Loucy (cell line): ENCODE measurements around the gene FAM9C.
"Not testable (repeated sequence)": the region's sequence is repeated elsewhere in the genome, so short reads cannot be mapped to it uniquely, and the experiment has no call there.

Source experiments
- H2AFZ ChIP-seq: fragments of 200-600 bp; sonication (generic); 2 replicates; pipeline ENCODE4 v1.6.0; 2016; ENCODE audit warnings: antibody characterized with exemption, mild to moderate bottlenecking, low read length, moderate library complexity
- H3F3A ChIP-seq: fragments of 200-600 bp; 2 replicates; pipeline ENCODE4 v1.6.0; 2016; ENCODE audit warnings: antibody characterized with exemption, low read depth, mild to moderate bottlenecking
- H3K27me3 ChIP-seq: fragments of 200-600 bp; sonication (generic); 2 replicates; pipeline ENCODE4 v1.6.1; 2014; ENCODE audit warnings: low read length, mild to moderate bottlenecking; ENCODE audit not compliant: insufficient read depth, poor library complexity, severe bottlenecking
- H3K36me3 ChIP-seq: fragments of 200-600 bp; sonication (generic); 2 replicates; pipeline ENCODE4 v1.6.1; 2016; ENCODE audit warnings: low read length; ENCODE audit not compliant: insufficient read depth
- H3K4me1 ChIP-seq: fragments of 200-600 bp; sonication (generic); 2 replicates; pipeline ENCODE4 v1.5.1; 2014; ENCODE audit warnings: low read length, mild to moderate bottlenecking; ENCODE audit not compliant: insufficient read depth, poor library complexity, severe bottlenecking
- H3K4me2 ChIP-seq: fragments of 200-600 bp; sonication (generic); 2 replicates; pipeline ENCODE4 v1.6.0; 2014; ENCODE audit warnings: antibody characterized with exemption, low read length, low read depth, mild to moderate bottlenecking; ENCODE audit not compliant: poor library complexity, severe bottlenecking
- H3K4me3 ChIP-seq: fragments of 200-600 bp; sonication (generic); 2 replicates; pipeline ENCODE4 v1.5.1; 2014; ENCODE audit warnings: low read length, mild to moderate bottlenecking, mixed read lengths; ENCODE audit not compliant: poor library complexity, severe bottlenecking
- H3K79me2 ChIP-seq: fragments of 200-600 bp; sonication (generic); 2 replicates; pipeline ENCODE4 v1.6.1; 2014; ENCODE audit warnings: low read length; ENCODE audit not compliant: insufficient read depth
- H3K9ac ChIP-seq: fragments of 200-600 bp; sonication (generic); 2 replicates; pipeline ENCODE4 v1.6.0; 2014; ENCODE audit warnings: mild to moderate bottlenecking, low read depth, low read length, moderate library complexity; ENCODE audit not compliant: poor library complexity, severe bottlenecking
- H3K9me2 ChIP-seq: fragments of 200-600 bp; sonication (generic); replicated peaks from 2 replicates; pipeline ENCODE4 v1.6.1; 2016; ENCODE audit warnings: low read depth, low read length, mixed read lengths
- H3K9me3 ChIP-seq: fragments of 200-600 bp; sonication (generic); 2 replicates; pipeline ENCODE4 v1.6.1; 2014; ENCODE audit warnings: mild to moderate bottlenecking, antibody characterized with exemption, low read length, low read depth; ENCODE audit not compliant: insufficient read depth
- H4K20me1 ChIP-seq: fragments of 200-600 bp; sonication (generic); 2 replicates; pipeline ENCODE4 v1.6.0; 2014; ENCODE audit warnings: antibody characterized with exemption, low read length, mild to moderate bottlenecking; ENCODE audit not compliant: insufficient read depth, poor library complexity, severe bottlenecking
- CTCF ChIP-seq: fragments of 200-600 bp; sonication (generic); conservative IDR thresholded peaks from 2 replicates; pipeline ENCODE4 v1.5.1; 2014; ENCODE audit warnings: mild to moderate bottlenecking, antibody characterized with exemption, low read length
- EZH2phosphoT487 ChIP-seq: fragments of 200-600 bp; IDR thresholded peaks from 2 replicates; pipeline ENCODE4 v1.6.1; 2018; ENCODE audit warnings: antibody characterized with exemption, mild to moderate bottlenecking, moderate library complexity, borderline replicate concordance

FAM9C gene

DNA sequence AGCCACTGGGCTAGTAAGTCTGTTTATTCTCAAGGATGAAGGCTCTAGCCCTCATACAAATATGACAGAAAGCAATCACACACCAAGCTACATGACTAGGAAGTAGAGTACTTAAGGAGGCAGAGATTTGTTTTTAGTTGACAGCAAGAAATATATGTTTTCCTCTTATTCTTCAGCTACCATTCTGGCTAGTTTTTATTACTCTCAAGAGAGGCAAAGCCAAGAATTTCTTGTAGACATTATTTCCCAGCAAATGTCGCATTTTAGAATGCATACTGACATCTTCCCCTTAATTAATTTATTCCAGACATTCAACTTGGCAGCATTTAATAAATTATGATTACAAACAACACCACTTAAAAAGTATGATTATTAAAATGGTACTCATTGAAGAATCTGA, 23.4 kb upstream of the FAM9C start:
- H3K9me3 ChIP-seq = no peaks in the 10 kb centered on the region
- no peaks in the 10 kb centered on the region for H3F3A ChIP-seq

DNA sequence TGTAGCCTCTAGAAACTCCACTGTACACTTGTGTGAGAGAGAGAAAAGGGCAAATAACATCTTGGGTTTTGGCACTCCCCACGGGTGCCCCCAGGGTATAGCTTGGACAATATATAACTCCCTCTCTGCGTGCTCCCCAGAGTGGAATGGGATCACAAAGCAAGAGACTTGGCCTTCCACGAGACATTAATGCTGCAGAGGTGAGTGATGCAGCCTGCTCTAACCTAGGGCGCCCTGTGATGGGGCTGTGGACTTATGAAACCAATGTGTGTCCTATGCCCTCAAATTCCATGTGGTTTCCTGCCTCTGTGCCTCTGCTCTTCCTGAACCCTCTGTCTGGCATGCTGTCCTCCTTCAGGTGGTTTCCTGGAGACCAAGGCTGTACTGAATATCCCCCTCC, 22.0 kb upstream of the FAM9C start:
- Histone ChIP-seq H3K36me3 (no peaks in the 10 kb centered on the region), H3K9ac (no peak overlapping the region), H4K20me1 (no peaks in the 10 kb centered on the region), H3K9me3 (no peaks in the 10 kb centered on the region), H3K4me1 (peaks cover 4% of the 10 kb centered on the region), H3K27me3 (no peaks in the 10 kb centered on the region), H3K4me3 (no peak overlapping the region), H3K79me2 (no peaks in the 10 kb centered on the region), H2AFZ (no peak overlapping the region), H3F3A (no peaks in the 10 kb centered on the region), H3K4me2 (no peak overlapping the region), H3K9me2 (no peaks in the 10 kb centered on the region)
- TF ChIP-seq EZH2phosphoT487 (no peak), CTCF (no peak)

More for the DNA sequence above, 23.4 kb upstream of the FAM9C start:
- Histone ChIP-seq H3K4me2 (no peak overlapping the region), H4K20me1 (no peaks in the 10 kb centered on the region), H3K9ac (no peak overlapping the region), H3K27me3 (no peaks in the 10 kb centered on the region), H3K36me3 (no peaks in the 10 kb centered on the region), H3K79me2 (no peaks in the 10 kb centered on the region), H3K9me2 (no peaks in the 10 kb centered on the region), H3K4me3 (no peak overlapping the region), H2AFZ (no peak overlapping the region), H3K4me1 (peaks cover 4% of the 10 kb centered on the region)
- TF ChIP-seq EZH2phosphoT487 (no peak), CTCF (no peak)

GRCh38 chrX:13064599-13065143, 20.3 kb upstream of the FAM9C start:
- Histone ChIP-seq H3K4me1 (no peaks in the 10 kb centered on the region), H3K4me2 (no peak overlapping the region), H3K79me2 (no peaks in the 10 kb centered on the region), H3K36me3 (no peaks in the 10 kb centered on the region), H3F3A (no peaks in the 10 kb centered on the region), H2AFZ (no peak overlapping the region), H3K9me2 (no peaks in the 10 kb centered on the region), H3K9me3 (no peaks in the 10 kb centered on the region), H3K27me3 (no peaks in the 10 kb centered on the region), H4K20me1 (no peaks in the 10 kb centered on the region), H3K9ac (no peak overlapping the region), H3K4me3 (no peak overlapping the region)
- no peak for TF ChIP-seq EZH2phosphoT487
- TF ChIP-seq CTCF = no peak

DNA sequence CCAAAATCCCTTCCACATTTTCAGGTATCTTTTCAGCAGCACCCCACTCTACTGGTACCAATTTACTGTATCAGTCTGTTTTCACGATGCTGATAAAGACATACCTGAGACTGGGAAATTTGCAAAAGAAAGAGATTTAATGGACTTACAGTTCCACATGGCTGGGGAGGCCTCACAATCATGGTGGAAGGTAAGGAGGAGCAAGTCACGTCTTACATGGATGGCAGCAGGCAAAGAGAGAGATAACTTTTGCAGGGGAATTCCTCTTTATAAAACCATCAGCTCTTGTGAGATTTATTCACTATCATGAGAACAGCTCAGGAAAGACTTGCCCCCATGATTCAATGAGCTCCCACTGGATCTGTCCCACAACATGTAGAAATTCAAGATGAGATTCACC, 18.7 kb upstream of the FAM9C start:
- H3K79me2 ChIP-seq, H3K9ac ChIP-seq, H4K20me1 ChIP-seq, H3K4me3 ChIP-seq, H3K9me3 ChIP-seq, H3K4me2 ChIP-seq, H3K27me3 ChIP-seq, H3K36me3 ChIP-seq, H3K9me2 ChIP-seq, H3K4me1 ChIP-seq, H2AFZ ChIP-seq, H3F3A ChIP-seq: not testable (repeated sequence)

- H2AFZ ChIP-seq = not testable (repeated sequence)
These were observed 17.9 kb upstream of the FAM9C start for GRCh38 chrX:13062331-13062730.

More at GRCh38 chrX:13062331-13062730, 17.9 kb upstream of the FAM9C start:
- not testable (repeated sequence) for H3K4me1 ChIP-seq, H3K9me2 ChIP-seq, H3K79me2 ChIP-seq, H3F3A ChIP-seq, H3K9me3 ChIP-seq, H3K36me3 ChIP-seq, H3K4me2 ChIP-seq, H3K27me3 ChIP-seq, H3K4me3 ChIP-seq, H3K9ac ChIP-seq, H4K20me1 ChIP-seq
